GM18873 (cell line): ENCODE data around the gene GDI2.

Source experiments
- ATAC-seq: cut with Tn5 transposase; IDR thresholded peaks from one replicate; pipeline ENCODE4 v1.9.1; 2021; ENCODE audit warnings: mild to moderate bottlenecking, moderate library complexity, moderate number of reproducible peaks; ENCODE audit not compliant: unreplicated experiment, low FRiP score

The GDI2 gene

GRCh38 chr10:5751601-5752253 is 61.5 kb downstream of the GDI2 start:
- no peak for ATAC-seq

GRCh38 chr10:5748394-5748803 is 64.8 kb downstream of the GDI2 start:
- ATAC-seq: no peak

- no peak for ATAC-seq
Observed at GRCh38 chr10:5746197-5746596, 67.0 kb downstream of the GDI2 start.

- no peak for ATAC-seq
Observed at GRCh38 chr10:5744849-5745248, 68.4 kb downstream of the GDI2 start.

- no peak for ATAC-seq
Observed at GRCh38 chr10:5743736-5744135, 69.5 kb downstream of the GDI2 start.

- ATAC-seq: no peak
Observed at GRCh38 chr10:5742116-5742515, 71.1 kb downstream of the GDI2 start.

GRCh38 chr10:5741276-5741675 is 72.0 kb downstream of the GDI2 start:
- ATAC-seq: no peak

- no peak for ATAC-seq
Observed at GRCh38 chr10:5738427-5738826, 74.8 kb downstream of the GDI2 start.

GRCh38 chr10:5737352-5737751 is 75.9 kb downstream of the GDI2 start:
- no peak for ATAC-seq

GRCh38 chr10:5736591-5736990 is 76.6 kb downstream of the GDI2 start:
- ATAC-seq: no peak

GRCh38 chr10:5735119-5735518 is 78.1 kb downstream of the GDI2 start:
- ATAC-seq: no peak

- no peak for ATAC-seq
Observed at GRCh38 chr10:5732141-5732540, 81.1 kb downstream of the GDI2 start.

- no peak for ATAC-seq
Observed at GRCh38 chr10:5731559-5731958, 81.7 kb downstream of the GDI2 start.

- ATAC-seq: no peak
Observed at GRCh38 chr10:5730766-5731165, 82.5 kb downstream of the GDI2 start.

GRCh38 chr10:5723692-5724091 is 89.5 kb downstream of the GDI2 start:
- ATAC-seq: no peak

- no peak for ATAC-seq
Observed at GRCh38 chr10:5720182-5720581, 93.1 kb downstream of the GDI2 start.

GRCh38 chr10:5719546-5719945 is 93.7 kb downstream of the GDI2 start:
- ATAC-seq: no peak
